RWPE2 (cell line): ENCODE data around the gene PRKCE.

Source experiments
- ATAC-seq: fragments of 200-7000 bp; cut with Tn5 transposase; 3 replicates; pipeline ENCODE4 v1.9.1; 2021; ENCODE audit warnings: low read depth
- DNase-seq: peaks from one replicate; pipeline ENCODE4 v3.0.0-alpha.2; 2020; ENCODE audit warnings: low spot score
- H3K27ac ChIP-seq: fragments of 450-650 bp; 2 replicates; pipeline ENCODE4 v1.5.1; 2017; ENCODE audit warnings: mild to moderate bottlenecking; ENCODE audit not compliant: poor library complexity, severe bottlenecking
- H3K27me3 ChIP-seq: fragments of 250-450 bp; sonication (Bioruptor Pico); 2 replicates; pipeline ENCODE4 v1.5.1; 2021; ENCODE audit warnings: mild to moderate bottlenecking, moderate library complexity; ENCODE audit not compliant: insufficient read depth, poor library complexity, severe bottlenecking
- H3K36me3 ChIP-seq: fragments of 250-450 bp; sonication (Bioruptor Pico); 2 replicates; pipeline ENCODE4 v1.5.1; 2020; ENCODE audit warnings: low read depth, mild to moderate bottlenecking, moderate library complexity
- H3K4me1 ChIP-seq: fragments of 250-450 bp; sonication (Bioruptor Pico); 2 replicates; pipeline ENCODE4 v1.5.1; 2021; ENCODE audit warnings: mild to moderate bottlenecking, moderate library complexity; ENCODE audit not compliant: insufficient read depth, poor library complexity, severe bottlenecking
- H3K4me3 ChIP-seq: fragments of 250-450 bp; sonication (Bioruptor Pico); 2 replicates; pipeline ENCODE4 v1.5.1; 2021; ENCODE audit warnings: mild to moderate bottlenecking, moderate library complexity; ENCODE audit not compliant: severe bottlenecking
- H3K9me3 ChIP-seq: fragments of 250-450 bp; sonication (Bioruptor Pico); 2 replicates; pipeline ENCODE4 v1.5.1; 2021; ENCODE audit warnings: mild to moderate bottlenecking, moderate library complexity; ENCODE audit not compliant: severe bottlenecking
- TF ChIP-seq, protein P1 (sequence below): fragments of 450-650 bp; IDR thresholded peaks from one replicate; pipeline ENCODE4 v1.5.1; 2017; ENCODE audit warnings: mild to moderate bottlenecking, moderate library complexity; ENCODE audit not compliant: poor library complexity, severe bottlenecking

PRKCE gene

DNA sequence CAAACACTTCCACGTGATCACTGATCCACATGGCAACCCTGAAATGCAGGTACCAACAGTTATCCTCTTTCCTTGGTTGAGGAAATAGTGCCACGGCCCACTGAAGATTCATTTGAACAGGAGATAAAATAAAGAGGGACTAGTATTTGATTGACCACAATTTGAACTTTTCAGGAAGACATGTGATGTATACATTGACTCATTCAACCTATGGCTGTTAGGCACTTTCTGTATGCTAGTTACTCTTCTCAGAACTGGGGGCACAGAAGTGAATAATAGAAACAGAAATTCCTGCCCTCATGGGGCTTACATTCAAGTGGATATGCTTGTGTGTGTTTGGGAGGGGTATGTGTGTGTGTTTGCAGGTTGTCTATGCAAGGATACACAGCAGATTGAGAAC, 199.6 kb downstream of the PRKCE start:
- H3K27me3 ChIP-seq, result no peaks in the 10 kb centered on the region
- H3K4me1 ChIP-seq, result peaks cover 30% of the 10 kb centered on the region
- H3K36me3 ChIP-seq, result no peaks in the 10 kb centered on the region
- H3K4me3 ChIP-seq, result no peak overlapping the region
- TF ChIP-seq, protein P1, sequence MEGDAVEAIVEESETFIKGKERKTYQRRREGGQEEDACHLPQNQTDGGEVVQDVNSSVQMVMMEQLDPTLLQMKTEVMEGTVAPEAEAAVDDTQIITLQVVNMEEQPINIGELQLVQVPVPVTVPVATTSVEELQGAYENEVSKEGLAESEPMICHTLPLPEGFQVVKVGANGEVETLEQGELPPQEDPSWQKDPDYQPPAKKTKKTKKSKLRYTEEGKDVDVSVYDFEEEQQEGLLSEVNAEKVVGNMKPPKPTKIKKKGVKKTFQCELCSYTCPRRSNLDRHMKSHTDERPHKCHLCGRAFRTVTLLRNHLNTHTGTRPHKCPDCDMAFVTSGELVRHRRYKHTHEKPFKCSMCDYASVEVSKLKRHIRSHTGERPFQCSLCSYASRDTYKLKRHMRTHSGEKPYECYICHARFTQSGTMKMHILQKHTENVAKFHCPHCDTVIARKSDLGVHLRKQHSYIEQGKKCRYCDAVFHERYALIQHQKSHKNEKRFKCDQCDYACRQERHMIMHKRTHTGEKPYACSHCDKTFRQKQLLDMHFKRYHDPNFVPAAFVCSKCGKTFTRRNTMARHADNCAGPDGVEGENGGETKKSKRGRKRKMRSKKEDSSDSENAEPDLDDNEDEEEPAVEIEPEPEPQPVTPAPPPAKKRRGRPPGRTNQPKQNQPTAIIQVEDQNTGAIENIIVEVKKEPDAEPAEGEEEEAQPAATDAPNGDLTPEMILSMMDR, result no peak
- peak overlapping the region; percentile 36 for H3K27ac ChIP-seq
- DNase-seq, result no peak
- H3K9me3 ChIP-seq, result peaks cover 4% of the 10 kb centered on the region
- peak; percentile 46; the same call in 2 of the 3 replicates for ATAC-seq

DNA sequence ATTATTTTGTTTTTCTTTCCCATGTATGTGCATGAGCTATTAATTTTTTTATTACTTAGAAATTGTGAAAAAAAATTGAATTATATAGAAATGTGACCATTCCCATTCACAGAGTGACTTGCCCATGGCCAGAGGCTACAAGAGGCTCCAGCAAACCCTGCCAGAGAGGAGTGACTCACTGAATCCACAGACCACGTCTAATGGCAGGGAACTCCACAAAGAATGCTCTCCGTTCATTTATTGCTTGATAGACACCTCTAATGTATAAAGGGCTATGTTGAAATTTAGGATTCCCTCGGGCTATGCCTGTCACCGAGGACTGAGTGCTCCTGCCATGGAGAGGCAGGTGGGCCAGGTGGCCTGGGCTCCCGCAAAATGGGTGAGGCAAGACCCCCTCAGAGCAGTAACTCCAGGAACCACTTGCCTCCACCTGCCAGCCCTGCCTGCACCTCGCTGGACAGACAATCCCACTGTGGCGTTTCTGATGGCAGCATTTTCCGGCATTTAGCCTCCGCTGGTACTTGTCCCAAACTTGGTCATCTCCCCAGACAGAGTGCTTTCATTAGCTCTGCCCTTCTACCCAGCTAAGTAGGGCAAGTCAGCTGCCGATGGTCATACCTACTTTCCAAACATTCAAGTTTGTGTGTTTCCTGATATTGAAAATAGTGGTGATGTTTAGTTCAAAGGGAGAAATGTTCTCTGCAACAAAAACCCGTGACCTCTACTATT, 200.3 kb downstream of the PRKCE start:
- peak overlapping the region; percentile 36 for H3K27ac ChIP-seq
- H3K36me3 ChIP-seq, result no peaks in the 10 kb centered on the region
- ATAC-seq (peak; percentile 94), DNase-seq (peak; percentile 75)
- TF ChIP-seq, protein P1, result no peak
- H3K4me1 ChIP-seq, result peaks cover 30% of the 10 kb centered on the region
- no peak overlapping the region for H3K4me3 ChIP-seq
- H3K9me3 ChIP-seq, result peaks cover 4% of the 10 kb centered on the region
- no peaks in the 10 kb centered on the region for H3K27me3 ChIP-seq

GRCh38 chr2:45852450-45853150, 201.1 kb downstream of the PRKCE start:
- no peak overlapping the region for H3K4me3 ChIP-seq
- TF ChIP-seq, protein P1, result no peak
- H3K27me3 ChIP-seq, result no peaks in the 10 kb centered on the region
- no peaks in the 10 kb centered on the region for H3K36me3 ChIP-seq
- ATAC-seq (no peak), DNase-seq (no peak)
- peaks cover 4% of the 10 kb centered on the region for H3K9me3 ChIP-seq
- peaks cover 30% of the 10 kb centered on the region for H3K4me1 ChIP-seq
- H3K27ac ChIP-seq, result no peak overlapping the region

- DNase-seq, result no peak
- H3K36me3 ChIP-seq, result no peaks in the 10 kb centered on the region
- TF ChIP-seq, protein P1, result no peak
- no peak for ATAC-seq
- H3K27ac ChIP-seq, result no peak overlapping the region
- H3K4me1 ChIP-seq, result peaks cover 17% of the 10 kb centered on the region
- H3K27me3 ChIP-seq, result no peaks in the 10 kb centered on the region
- peaks cover 4% of the 10 kb centered on the region for H3K9me3 ChIP-seq
- no peak overlapping the region for H3K4me3 ChIP-seq
Observed at GRCh38 chr2:45855374-45855773, 203.9 kb downstream of the PRKCE start.
